ENCODE data around the gene NAV2. TPM values are rescaled to one million over a fixed set of nuclear protein-coding genes. Genes with fewer than 3 reads are reported as not detected.

NAV2 gene
- polyA plus RNA-seq, 1 experiment, result 5.1 TPM

DNA sequence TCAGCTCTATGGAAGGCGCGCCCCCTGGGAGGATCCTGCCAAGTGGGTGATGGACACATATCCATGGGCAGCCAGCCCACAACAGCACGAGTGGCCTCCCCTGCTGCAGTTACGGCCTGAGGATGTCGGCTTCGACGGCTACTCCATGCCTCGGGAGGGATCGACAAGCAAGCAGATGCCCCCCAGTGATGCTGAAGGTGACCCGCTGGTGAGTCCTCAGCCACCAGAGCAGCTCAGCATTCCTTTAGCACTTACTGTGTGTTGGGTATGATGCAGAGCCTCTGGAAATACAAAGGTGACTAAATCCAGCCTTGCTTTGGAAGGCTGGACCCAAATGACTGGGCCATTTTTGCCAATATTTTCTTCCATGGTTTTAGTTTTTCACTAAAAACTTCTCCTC lies 402.0 kb downstream of the NAV2 start:
- DNase-seq (ENCODE audit: low read depth, low spot score), result no peak
- Histone ChIP-seq H3K9me3 (ENCODE audit: control insufficient read depth, insufficient read depth, low read length) (no peaks in the 10 kb centered on the region; the same call in 1 of the 2 replicates), H3K27me3 (ENCODE audit: control insufficient read depth, insufficient read depth, low read length) (no peaks in the 10 kb centered on the region), H3K4me3 (ENCODE audit: low read depth, low read length) (no peak overlapping the region), H3K27ac (ENCODE audit: low read depth, low read length) (no peak overlapping the region)
- CTCF ChIA-PET, result interaction anchor here (1.0 to 10.2 kb wide), 4 partner anchors 14 to 163 kb away, joined by 3 to 78 read pairs (median 32); no protein-coding TSS in a partner anchor
- POLR2A ChIA-PET, result interaction anchor here (0.6 kb wide), 1 partner anchor 19 kb away, joined by 5 read pairs; no protein-coding TSS in a partner anchor
- TF ChIP-seq, protein P1, sequence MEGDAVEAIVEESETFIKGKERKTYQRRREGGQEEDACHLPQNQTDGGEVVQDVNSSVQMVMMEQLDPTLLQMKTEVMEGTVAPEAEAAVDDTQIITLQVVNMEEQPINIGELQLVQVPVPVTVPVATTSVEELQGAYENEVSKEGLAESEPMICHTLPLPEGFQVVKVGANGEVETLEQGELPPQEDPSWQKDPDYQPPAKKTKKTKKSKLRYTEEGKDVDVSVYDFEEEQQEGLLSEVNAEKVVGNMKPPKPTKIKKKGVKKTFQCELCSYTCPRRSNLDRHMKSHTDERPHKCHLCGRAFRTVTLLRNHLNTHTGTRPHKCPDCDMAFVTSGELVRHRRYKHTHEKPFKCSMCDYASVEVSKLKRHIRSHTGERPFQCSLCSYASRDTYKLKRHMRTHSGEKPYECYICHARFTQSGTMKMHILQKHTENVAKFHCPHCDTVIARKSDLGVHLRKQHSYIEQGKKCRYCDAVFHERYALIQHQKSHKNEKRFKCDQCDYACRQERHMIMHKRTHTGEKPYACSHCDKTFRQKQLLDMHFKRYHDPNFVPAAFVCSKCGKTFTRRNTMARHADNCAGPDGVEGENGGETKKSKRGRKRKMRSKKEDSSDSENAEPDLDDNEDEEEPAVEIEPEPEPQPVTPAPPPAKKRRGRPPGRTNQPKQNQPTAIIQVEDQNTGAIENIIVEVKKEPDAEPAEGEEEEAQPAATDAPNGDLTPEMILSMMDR (IDR thresholded peaks at IDR 0.05; ENCODE audit: low read depth, low read length), result no peak

- Histone ChIP-seq H3K27me3 (ENCODE audit: control insufficient read depth, insufficient read depth, low read length) (no peaks in the 10 kb centered on the region), H3K9me3 (ENCODE audit: control insufficient read depth, insufficient read depth, low read length) (no peaks in the 10 kb centered on the region; the same call in 1 of the 2 replicates), H3K27ac (ENCODE audit: low read depth, low read length) (no peak overlapping the region), H3K4me3 (ENCODE audit: low read depth, low read length) (no peak overlapping the region)
- TF ChIP-seq, protein P1 (IDR thresholded peaks at IDR 0.05; ENCODE audit: low read depth, low read length), result no peak
- DNase-seq (ENCODE audit: low read depth, low spot score), result no peak
- ChIA-PET POLR2A (no interaction called here), CTCF (interaction anchor here (0.9 to 10.2 kb wide), 4 partner anchors 11 to 213 kb away, joined by 3 to 78 read pairs (median 4); no protein-coding TSS in a partner anchor)
Observed at GRCh38 chr11:20116825-20117224, 404.2 kb downstream of the NAV2 start.

DNA sequence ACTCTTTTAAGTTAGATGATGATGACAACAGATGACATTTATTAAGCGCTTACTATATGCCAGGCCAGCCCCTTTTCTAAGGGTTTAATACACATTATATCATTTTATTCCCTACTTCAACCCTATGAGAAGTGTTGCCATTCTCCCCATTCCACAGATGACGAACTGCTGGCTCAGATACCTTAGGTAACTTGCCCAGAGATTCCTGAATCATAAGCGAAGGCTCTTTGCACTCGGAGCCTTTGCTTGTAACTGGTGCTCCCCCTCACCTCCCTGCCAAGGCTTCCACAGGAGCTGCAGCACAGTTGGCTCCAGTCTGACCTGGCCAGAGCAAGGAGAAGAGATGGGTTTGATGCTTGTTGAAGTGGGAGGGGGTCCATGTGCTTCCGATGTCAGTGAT lies 404.7 kb downstream of the NAV2 start:
- Histone ChIP-seq H3K4me3 (ENCODE audit: low read depth, low read length) (no peak overlapping the region), H3K27ac (ENCODE audit: low read depth, low read length) (no peak overlapping the region), H3K9me3 (ENCODE audit: control insufficient read depth, insufficient read depth, low read length) (no peaks in the 10 kb centered on the region; the same call in 1 of the 2 replicates), H3K27me3 (ENCODE audit: control insufficient read depth, insufficient read depth, low read length) (no peaks in the 10 kb centered on the region)
- TF ChIP-seq, protein P1 (IDR thresholded peaks at IDR 0.05; ENCODE audit: low read depth, low read length), result no peak
- ChIA-PET POLR2A (no interaction called here), CTCF (interaction anchor here (1.3 to 10.2 kb wide), 5 partner anchors 11 to 214 kb away, joined by 3 to 78 read pairs (median 5); no protein-coding TSS in a partner anchor)
- no peak for DNase-seq (ENCODE audit: low read depth, low spot score)

DNA sequence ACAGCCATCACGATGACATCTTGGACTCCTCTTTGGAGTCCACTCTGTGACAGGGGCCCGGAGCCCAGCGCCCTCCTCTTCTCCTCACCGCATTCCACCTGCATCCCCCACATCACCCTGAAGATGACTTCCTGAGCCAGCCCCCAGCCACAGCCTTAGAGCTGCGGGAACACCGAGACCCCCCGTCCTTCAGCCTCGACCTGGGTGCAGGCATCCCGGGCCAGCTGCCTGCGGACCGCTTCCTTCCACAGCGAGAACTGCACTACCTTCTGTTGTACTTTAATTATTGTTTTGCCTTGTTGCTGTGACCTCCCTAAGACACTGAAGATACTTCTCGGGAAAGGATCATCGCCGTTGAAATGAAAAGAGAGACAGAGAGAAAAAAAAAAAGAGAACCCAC lies 405.6 kb downstream of the NAV2 start:
- H3K27ac ChIP-seq (ENCODE audit: low read depth, low read length), result no peak overlapping the region
- H3K4me3 ChIP-seq (ENCODE audit: low read depth, low read length), result no peak overlapping the region
- ChIA-PET POLR2A (interaction anchor here (0.6 kb wide), 1 partner anchor 64 kb away, joined by 11 read pairs; no protein-coding TSS in a partner anchor), CTCF (interaction anchor here (1.3 to 10.2 kb wide), 4 partner anchors 10 to 164 kb away, joined by 4 to 78 read pairs (median 6); no protein-coding TSS in a partner anchor)
- H3K27me3 ChIP-seq (ENCODE audit: control insufficient read depth, insufficient read depth, low read length), result no peaks in the 10 kb centered on the region
- TF ChIP-seq, protein P1 (IDR thresholded peaks at IDR 0.05; ENCODE audit: low read depth, low read length), result no peak
- no peak for DNase-seq (ENCODE audit: low read depth, low spot score)
- no peaks in the 10 kb centered on the region; the same call in 1 of the 2 replicates for H3K9me3 ChIP-seq (ENCODE audit: control insufficient read depth, insufficient read depth, low read length)

DNA sequence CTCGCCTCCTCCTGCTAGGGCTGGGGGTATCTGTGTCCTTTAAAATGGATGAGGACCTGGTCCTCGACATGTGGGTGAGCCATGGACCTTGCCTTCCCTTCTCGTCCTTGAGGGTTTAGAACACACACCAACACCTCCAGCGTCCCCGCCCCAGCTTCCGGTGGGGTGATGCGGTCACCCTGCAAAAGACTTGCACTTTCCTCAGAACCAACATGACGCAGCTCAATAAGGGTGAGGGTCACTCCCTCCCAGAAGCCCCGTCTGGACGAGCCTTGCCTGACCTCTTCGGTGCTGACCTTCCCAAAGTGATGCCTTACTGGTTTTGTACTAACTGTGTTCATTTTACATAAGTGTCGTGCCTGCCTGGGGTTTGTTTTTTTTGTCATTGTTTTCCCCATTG lies 406.7 kb downstream of the NAV2 start:
- DNase-seq (ENCODE audit: low read depth, low spot score), result no peak
- Histone ChIP-seq H3K9me3 (ENCODE audit: control insufficient read depth, insufficient read depth, low read length) (no peaks in the 10 kb centered on the region; the same call in 1 of the 2 replicates), H3K27ac (ENCODE audit: low read depth, low read length) (no peak overlapping the region), H3K4me3 (ENCODE audit: low read depth, low read length) (no peak overlapping the region), H3K27me3 (ENCODE audit: control insufficient read depth, insufficient read depth, low read length) (no peaks in the 10 kb centered on the region)
- CTCF ChIA-PET, result interaction anchor here (10.2 kb wide), 1 partner anchor 9 kb away, joined by 78 read pairs; no protein-coding TSS in a partner anchor
- TF ChIP-seq, protein P1 (IDR thresholded peaks at IDR 0.05; ENCODE audit: low read depth, low read length), result no peak
- POLR2A ChIA-PET, result no interaction called here
